ENCODE results near the gene HSPA1L.
"Not testable (repeated sequence)": the region's sequence is repeated elsewhere in the genome, so short reads cannot be mapped to it uniquely, and the experiment has no call there.

HSPA1L gene

DNA sequence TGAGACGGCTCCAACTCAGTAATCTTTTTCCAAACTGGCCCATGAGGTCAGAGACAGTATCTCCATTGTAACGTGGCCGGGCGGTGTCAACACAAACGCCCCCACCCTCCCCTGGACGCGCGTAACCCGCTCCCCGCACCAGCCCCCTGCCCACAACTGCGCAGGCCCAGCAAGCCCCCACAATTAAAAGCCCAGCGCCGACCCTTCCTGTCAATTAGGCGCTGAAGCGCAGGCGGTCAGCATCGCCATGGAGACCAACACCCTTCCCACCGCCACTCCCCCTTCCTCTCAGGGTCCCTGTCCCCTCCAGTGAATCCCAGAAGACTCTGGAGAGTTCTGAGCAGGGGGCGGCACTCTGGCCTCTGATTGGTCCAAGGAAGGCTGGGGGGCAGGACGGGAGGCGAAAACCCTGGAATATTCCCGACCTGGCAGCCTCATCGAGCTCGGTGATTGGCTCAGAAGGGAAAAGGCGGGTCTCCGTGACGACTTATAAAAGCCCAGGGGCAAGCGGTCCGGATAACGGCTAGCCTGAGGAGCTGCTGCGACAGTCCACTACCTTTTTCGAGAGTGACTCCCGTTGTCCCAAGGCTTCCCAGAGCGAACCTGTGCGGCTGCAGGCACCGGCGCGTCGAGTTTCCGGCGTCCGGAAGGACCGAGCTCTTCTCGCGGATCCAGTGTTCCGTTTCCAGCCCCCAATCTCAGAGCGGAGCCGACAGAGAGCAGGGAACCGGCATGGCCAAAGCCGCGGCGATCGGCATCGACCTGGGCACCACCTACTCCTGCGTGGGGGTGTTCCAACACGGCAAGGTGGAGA lies at the start of gene HSPA1L, which contains the start of gene HSPA1A:
HSPA1L (minus strand) TSS at position 259 of the 814 bp plus-strand sequence. CDS start 3,311 bp downstream, outside the sequence.
HSPA1A (plus strand) TSS at position 519 of the 814 bp plus-strand sequence; CDS start at position 733, 214 bp downstream.
- peak; percentile 88 to 99 (median 96) for DNase-seq

DNA sequence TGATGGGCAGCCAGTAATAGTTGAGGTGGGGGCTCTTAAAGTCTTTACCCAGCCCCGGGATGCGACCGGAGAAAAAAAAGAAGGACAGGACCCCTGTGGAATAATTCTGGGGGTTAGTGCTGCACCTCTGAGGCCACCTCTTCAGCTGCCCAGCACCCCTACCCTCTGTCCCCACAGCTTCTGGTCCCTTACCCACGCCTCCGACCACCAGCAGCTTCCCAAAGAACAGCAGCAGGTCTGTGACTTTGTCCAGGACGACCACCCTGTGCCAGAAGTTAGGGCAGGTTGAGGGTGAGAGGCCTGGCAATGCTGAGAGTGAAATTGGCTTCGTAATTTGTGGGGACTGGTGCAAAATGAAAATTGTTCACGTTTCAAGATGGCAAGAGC lies 49.7 kb upstream of the HSPA1L start:
- no peak for DNase-seq

DNA sequence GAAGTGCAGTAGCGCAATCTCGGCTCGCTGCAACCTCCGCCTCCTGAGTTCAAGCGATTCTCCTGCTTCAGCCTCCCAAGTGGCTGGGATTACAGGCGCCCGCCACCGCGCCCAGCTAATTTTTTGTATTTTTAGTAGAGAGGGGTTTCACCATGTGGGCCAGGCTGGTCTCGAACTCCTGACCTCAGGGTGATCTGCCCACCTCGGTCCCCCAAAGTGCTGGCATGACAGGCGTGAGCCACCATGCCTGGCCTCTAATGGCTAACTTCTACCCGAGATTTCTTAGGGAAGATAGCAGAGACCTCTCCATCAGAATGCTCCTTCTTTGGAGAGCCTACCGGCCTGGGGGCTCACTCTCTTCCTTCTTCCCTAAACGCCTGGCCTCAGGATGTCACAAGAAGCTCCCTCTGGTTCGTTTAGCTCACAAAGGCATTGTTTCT lies 49.1 kb upstream of the HSPA1L start:
- DNase-seq: not testable (repeated sequence)

DNA sequence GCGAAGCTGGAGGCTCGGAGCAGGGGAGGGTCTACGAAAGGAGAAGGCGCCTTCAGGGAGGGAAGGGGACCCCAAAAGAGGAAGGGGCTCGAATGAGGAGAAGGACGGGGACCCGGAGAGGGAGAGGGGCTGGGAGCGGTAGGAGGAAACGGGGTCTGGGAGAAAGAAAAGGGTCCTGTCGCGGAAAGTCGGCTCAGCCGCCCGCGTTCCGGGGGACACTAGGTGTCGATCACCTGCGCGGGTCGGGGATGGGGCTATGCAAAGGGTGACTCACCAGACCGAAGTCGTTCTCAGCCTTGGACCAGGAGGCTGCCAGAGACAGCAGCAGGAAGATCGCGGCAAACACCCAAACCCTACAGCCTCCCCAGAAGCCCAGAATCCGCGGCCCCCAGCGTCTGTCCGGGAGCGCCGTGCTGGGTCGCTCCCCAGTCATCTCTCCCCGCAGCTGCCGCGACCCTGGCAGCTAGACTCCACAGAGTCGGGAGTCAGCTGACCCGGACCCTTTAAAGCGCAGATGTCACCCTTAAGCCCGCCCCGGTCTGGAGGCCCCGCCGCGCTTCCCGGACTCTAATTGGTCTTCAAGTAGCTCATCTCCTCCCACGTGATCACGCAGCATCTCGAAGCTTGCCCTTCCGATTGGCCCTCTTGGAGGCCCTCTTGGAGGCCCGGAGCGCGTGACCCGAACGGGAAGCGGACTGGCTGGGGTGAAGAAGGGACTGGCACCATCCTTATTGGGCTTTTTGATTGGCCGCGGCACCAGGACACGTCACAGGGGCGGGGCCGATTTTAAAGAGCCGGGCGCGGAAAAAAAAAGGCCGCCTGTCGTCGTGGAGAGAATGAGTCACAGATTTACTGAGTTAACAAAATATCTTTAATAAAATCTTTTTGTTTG lies 47.5 kb upstream of the HSPA1L start, which contains the start of gene NEU1:
NEU1 (minus strand) TSS at position 478 of the 892 bp plus-strand sequence; CDS start at position 433, 45 bp downstream.
- DNase-seq: peak; percentile 93 to 100 (median 100)

DNA sequence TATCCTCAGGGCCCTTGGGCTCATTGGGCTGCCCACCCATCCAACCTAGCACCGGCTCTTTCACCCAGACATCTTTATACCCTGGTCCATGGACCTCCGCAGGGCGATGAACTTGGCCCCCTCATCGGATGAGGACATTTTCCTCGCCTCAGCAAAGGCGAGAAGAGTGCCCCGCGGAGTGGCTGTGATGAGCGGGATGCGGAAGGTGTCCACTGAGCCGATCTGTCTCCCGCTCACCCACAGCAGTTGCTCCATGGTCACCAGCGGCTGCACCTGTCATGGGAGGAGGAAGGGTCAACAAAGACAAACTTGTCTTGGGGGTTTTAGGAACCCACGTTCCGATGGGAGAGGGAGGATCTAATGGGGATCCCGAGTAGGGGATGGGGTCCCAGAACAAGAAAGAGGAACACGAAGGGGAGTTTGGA lies 46.8 kb upstream of the HSPA1L start:
- peak in 3 of 58 donors; percentile 1 to 36 (median 18) for DNase-seq

DNA sequence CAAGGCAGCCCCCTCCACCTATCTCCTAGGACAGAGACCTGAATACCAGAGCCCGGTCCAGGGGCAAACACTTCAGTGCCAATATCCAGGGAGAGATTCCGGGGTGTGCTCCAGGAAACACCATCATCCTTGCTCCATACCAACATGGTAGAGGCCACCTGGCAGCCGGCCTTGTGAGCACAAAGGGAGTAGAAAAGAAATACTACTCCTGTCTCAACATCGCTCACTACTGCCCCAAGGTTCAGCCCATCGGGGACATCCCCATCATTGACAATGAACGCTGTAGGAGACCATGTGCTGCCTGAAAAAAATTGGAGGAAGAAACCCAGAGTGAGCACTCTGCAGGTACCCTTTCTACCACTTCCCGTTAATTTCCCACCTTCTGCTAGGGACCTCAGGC lies 46.1 kb upstream of the HSPA1L start:
- no peak for DNase-seq

DNA sequence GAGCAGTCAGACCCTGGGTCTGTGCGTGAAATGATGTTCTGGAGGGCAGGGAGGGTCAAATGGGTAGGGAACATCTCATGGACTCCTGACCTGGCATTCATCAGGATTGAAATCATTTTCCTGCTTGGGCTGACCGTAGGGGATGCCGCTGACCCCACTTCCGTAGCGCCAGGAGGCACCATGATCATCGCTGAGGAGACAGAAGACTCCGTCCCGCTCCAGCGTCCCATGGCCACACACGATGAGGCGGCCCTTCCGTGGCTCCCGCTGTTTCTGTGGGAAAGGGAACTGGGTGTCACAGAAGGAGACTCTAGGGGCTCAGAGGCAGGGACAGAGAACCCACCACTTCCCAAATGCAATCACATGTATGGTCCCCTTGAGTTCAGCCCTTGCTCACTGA lies 45.3 kb upstream of the HSPA1L start:
- no peak for DNase-seq

DNA sequence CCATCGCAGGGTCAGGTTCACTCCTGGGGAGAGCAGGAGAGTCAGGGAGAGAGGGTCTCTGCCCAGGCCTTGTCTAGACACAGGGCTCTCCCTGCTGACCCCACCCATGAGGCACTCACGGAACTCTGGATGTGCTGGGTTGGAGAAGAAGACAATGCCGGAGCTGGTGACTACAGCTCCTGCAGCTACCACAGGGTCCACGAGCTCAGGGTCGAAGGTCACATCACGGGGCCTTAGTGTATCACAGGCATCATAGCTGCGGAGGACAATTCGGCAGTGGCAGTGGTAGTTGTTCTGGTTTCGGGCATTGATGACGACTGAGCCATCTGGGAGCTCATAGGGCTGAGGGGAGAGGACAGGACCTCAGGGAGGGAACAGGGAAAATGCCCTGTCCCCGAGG lies 44.8 kb upstream of the HSPA1L start:
- no peak for DNase-seq

DNA sequence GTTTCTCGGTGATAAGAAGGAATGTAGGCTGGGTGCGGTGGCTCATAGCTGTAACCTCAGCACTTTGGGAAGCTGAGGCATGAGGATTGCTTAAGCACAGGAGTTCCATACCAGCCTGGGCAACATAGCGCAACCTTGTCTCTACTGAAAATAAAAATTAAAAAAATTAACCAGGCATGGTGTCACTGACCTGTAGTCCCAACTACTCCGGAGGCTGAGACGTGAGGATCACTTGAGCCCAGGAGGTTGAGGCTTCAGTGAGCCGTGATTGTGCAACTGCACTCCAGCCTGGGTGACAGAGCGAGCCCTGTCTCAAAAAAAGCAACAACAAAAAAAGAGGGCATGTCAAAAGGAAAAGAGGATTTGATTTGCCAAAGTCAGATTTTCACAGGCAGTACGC lies 43.6 kb upstream of the HSPA1L start:
- no peak for DNase-seq

DNA sequence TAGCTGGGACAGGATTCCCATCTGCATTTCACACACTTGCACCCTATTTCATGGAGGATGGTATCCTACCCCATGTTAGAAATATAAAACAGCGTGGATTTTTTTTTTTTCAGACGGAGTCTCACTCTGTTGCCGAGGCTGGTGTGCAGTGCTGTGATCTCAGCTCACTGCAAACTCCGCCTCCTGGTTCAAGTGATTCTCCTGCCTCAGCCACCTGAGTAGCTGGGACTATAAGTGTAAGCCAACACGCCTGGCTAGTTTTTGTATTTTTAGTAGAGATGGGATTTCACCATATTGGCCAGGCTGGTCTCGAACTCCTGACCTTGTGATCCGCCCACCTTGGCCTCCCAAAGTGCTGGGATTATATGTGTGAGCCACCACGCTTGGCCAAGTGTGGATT lies 42.7 kb upstream of the HSPA1L start:
- DNase-seq: not testable (repeated sequence)

DNA sequence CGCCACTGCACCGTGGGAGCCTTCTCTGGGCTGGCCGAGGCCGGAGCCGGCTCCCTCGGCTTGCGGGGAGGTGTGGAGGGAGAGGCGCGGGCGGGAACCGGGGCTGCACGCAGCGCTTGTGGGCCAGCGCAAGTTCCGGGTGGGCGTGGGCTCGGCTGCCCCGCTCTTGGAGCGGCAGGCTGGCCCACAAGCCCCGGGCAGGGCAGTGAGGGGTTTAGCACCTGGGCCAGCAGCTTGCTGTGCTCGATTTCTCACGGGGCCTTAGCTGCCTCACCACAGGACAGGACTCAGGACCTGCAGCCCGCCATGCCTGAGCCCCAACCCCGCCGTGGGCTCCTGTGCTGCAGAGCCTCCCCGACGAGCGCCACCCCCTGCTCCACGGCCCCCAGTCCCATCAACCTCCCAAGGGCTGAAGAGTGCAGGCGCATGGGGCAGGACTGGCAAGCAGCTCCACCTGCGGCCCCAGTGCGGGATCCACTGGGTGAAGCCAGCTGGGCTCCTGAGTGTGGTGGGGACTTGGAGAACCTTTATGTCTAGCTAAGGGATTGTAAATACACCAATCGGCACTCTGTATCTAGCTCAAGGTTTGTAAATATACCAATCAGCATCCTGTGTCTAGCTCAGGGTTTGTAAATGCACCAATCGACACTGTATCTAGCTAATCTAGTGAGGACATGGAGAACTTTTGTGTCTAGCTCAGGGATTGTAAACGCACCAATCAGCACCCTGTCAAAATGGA lies 37.1 kb upstream of the HSPA1L start:
- not testable (repeated sequence) for DNase-seq

DNA sequence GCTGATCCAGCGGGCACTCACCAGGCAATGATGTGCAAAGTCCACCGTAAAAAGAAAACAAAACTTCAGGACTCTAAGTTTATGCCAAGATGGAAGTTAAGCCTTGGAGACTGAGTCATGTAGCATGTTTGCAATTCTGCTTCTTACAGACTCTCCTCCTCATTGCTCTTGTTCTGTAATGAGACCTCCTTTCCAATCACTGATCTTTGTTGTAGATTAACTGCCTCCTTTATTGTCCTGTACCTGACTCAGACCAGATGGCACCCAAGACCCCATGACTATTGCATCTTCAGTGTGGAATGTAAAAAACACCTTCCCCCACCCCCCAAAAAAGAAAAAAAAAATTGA lies 36.4 kb upstream of the HSPA1L start:
- no peak for DNase-seq

DNA sequence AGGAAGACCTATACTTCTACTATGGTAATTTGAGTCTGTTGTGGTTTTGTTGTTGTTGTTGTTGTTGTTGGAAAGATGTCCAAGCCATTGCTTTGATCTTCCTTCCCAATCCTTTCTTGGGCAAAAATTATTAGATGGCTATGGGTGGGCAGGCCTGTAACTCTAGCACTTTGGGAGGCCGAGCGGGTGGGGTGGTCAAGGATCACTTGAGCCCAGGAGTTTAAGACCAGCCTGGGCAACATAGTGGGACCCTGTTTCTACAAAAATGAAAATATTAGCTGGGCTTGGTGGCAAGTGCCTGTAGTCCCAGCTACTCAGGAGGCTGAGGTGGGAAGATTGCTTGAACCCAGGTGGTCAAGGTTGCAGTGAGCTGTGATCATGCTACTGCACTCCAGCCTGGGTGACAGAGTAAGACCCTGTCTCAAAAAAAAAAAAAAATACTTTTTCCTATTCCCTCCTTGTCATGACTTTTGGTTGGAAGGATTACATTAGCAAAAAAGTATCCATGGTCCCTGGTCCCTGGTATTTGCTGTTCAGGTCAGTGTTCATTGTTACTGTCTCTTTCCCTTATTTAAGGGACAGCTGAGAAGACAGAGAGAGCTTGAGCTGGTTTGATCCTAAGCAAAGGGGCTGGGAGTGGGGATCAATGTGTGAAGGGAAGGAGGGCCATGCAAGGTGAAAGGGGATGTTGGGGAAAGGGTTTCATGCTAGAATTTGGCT lies 35.8 kb upstream of the HSPA1L start:
- no peak for DNase-seq

DNA sequence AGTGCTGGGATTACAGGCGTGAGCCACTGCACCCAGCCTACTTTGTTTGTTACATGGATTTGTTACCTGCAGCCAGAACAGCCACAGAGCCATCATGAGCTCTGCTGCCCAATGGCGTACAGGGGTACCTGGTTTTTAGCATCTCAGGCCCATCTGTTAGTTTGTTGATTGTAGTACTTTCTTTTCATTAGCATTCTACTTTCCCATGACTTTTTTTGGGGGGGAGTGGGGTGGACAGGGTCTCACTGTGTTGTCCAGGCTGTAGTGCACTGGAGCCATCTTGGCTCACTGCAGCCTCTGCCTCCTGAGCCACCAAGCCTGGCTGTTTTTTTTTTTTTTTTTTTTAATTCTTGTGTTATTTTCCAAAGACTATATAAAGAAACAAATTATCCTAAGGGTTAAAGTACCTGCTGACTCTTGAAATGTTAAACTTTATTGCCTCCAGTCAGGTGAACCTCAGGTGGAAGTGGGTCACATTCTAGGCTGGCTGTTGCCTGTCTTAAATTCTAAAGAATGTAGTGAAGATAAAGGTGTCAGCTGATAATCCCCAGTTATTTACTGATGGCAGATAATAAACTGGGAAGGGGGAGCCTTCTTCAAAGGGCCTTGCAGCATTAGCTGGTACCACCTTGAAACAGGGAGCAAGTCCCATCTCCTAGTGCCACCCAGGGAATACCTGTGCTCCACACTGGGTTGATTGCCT lies 32.3 kb upstream of the HSPA1L start:
- no peak for DNase-seq

DNA sequence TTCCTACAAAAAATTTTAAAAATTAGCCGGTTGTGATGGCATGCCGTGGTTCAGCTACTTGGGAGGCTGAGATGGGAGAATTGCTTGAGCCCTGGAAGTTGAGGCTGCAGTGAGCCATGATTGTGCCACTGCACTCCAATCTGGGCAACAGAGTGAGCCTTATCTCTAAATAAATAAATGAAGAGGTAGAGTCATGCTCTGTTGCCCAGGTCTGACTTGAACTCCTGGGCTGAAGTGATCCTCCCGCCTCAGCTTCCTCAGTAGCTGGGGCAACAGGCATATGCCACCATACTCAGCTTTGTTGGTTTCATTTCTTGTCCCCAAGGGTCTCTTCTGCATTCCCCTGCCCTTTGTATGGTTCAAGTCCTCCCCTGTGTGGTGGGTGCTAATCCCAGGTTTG lies 29.4 kb upstream of the HSPA1L start:
- no peak for DNase-seq

DNA sequence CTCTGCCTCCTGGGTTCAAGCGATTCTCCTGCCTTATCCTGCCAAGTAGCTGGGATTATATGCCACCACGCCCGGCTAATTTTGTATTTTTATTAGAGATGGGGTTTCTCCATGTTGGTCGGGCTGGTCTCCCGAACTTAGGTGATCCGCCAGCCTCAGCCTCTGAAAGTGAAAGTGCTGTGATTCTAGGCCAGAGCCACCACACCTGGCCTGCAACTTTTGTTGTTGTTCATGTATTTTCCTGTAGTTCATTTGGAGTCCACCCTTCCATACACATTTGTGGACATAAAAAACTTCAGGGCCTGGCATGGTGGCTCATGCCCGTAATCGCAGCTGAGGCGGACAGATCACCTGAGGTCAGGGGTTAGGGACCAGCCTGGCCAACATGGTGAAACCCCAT lies 27.0 kb upstream of the HSPA1L start:
- no peak for DNase-seq

DNA sequence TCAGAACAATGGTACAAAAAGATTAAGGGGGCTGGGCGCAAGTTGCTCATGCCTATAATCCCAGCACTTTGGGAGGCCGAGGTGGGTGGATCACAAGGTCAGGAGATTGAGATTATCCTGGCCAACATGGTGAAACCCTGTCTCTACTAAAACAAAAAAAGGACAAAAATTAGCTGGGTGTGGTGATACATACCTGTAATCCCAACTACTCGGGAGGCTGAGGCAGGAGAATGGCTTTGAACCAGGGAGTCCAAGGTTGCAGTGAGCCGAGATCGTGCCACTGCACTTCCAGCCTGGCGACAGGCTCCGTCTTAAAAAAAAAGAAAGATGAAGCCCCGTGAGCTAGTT lies 24.7 kb upstream of the HSPA1L start:
- DNase-seq: not testable (repeated sequence)

DNA sequence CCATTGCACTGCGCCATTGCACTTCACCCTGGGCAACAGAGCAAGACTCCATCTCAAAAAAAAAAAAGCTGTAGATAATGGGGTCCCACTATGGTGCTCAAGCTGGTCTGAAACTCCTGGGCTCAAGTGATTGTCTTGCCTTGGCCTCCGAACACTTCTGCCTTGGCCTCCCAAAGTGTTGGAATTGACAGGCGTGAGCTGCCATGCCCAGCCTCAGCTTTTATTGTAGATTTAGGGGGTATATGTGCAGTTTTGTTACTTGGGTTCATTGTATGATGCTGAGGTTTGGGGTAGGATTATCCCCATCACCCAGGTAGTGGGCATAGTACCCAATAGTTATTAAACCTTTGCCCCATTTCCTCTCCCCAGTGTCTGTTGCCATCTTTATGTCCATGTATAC lies 23.9 kb upstream of the HSPA1L start:
- no peak for DNase-seq

DNA sequence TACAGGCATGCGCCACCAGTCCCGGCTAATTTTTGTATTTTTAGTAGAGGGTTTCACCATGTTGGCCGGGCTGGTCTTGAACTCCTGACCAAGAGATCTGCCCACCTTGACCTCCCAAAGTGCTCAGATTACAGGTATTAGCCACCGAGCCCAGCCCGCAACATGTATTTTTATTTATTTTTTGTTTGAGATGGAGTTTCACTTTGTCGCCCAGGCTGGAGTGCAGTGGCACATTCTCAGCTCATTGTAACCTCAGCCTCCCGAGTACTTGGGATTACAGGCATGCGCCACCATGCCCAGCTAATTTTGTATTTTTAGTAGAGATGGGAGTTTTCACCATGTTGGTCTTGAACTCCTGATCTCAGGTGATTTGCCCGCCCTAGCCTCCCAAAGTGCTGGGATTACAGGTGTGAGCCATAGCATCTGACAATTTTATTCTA lies 23.1 kb upstream of the HSPA1L start:
- DNase-seq: not testable (repeated sequence)
